SK-N-SH (cell line): ENCODE data around the gene COMT. TPM values are rescaled to one million over a fixed set of nuclear protein-coding genes. Genes with fewer than 3 reads are reported as not detected.

Source experiments
- CTCF ChIA-PET: fragments of 300-600, 350-600 bp; formaldehyde crosslinking; extraction: SDS; loops from one replicate; lab custom pipeline; 2021; lab: Yijun Ruan, JAX
- POLR2A ChIA-PET: fragments of 350-600 bp; sonication (Branson Sonifier 250); formaldehyde crosslinking; extraction: SDS; loops from one replicate; lab custom pipeline; 2020; ENCODE audit warnings: antibody characterized with exemption, inconsistent platforms; lab: Yijun Ruan, JAX
- DNase-seq: peaks from one replicate; pipeline ENCODE4 v3.0.0; 2012
- H2AFZ ChIP-seq: fragments of 200-600 bp; sonication (generic); 2 replicates; pipeline ENCODE4 v1.8.1; 2016; ENCODE audit warnings: antibody characterized with exemption, mild to moderate bottlenecking, low read depth
- H3F3A ChIP-seq: fragments of 200-600 bp; sonication (generic); replicated peaks from 2 replicates; pipeline ENCODE3; 2016; ENCODE audit warnings: antibody characterized with exemption, mild to moderate bottlenecking; ENCODE audit not compliant: insufficient read depth
- H3K27ac ChIP-seq, 2 experiments: fragments of 200-500 bp in 1 of 2; fragments of 200-600 bp in 1 of 2; sonication (Bioruptor generic) in 1 of 2; sonication (generic), shearing (Covaris generic) in 1 of 2; 2 replicates each; pipeline versions ENCODE4 v1.5.1 to v1.6.1; 2014 to 2016; ENCODE audit warnings: low read depth in 2 of 2, inconsistent platforms in 1 of 2, low read length in 1 of 2, mild to moderate bottlenecking in 1 of 2, mixed read lengths in 1 of 2
- H3K27me3 ChIP-seq: fragments of 200-600 bp; sonication (generic), shearing (Covaris generic); 2 replicates; pipeline ENCODE4 v1.6.1; 2016; ENCODE audit warnings: mixed run types; ENCODE audit not compliant: insufficient read depth
- H3K36me3 ChIP-seq, 2 experiments: fragments of 200-500 bp in 1 of 2; fragments of 200-600 bp in 1 of 2; sonication (Bioruptor generic) in 1 of 2; sonication (generic) in 1 of 2; replicated peaks in 1 of 2; 2 replicates each; pipeline versions ENCODE3 to v1.5.1; 2014 to 2016; ENCODE audit warnings: low read length in 1 of 2, mild to moderate bottlenecking in 1 of 2; ENCODE audit not compliant: insufficient read depth in 2 of 2, control insufficient read depth in 1 of 2
- H3K4me1 ChIP-seq, 2 experiments: fragments of 200-500 bp in 1 of 2; fragments of 200-600 bp in 1 of 2; sonication (Bioruptor generic) in 1 of 2; sonication (generic), shearing (Covaris generic) in 1 of 2; 2 replicates each; pipeline versions ENCODE4 v1.5.1 to v1.6.1; 2014 to 2016; ENCODE audit warnings: low read depth in 1 of 2, low read length in 1 of 2, mixed run types in 1 of 2; ENCODE audit not compliant: insufficient read depth in 2 of 2, control insufficient read depth in 1 of 2
- H3K4me2 ChIP-seq: fragments of 200-600 bp; sonication (generic), shearing (Covaris generic); 2 replicates; pipeline ENCODE4 v1.6.1; 2017; ENCODE audit warnings: mixed run types
- H3K4me3 ChIP-seq, 2 experiments: fragments of 200-500 bp in 1 of 2; fragments of 200-600 bp in 1 of 2; sonication (Bioruptor generic) in 1 of 2; sonication (generic), shearing (Covaris generic) in 1 of 2; 2 replicates each; pipeline versions ENCODE4 v1.5.1 to v1.8.1; 2014 to 2016; ENCODE audit warnings: low read depth in 2 of 2, inconsistent platforms in 1 of 2, low read length in 1 of 2, mild to moderate bottlenecking in 1 of 2, mixed read lengths in 1 of 2, moderate library complexity in 1 of 2
- H3K79me2 ChIP-seq: fragments of 200-600 bp; sonication (generic); 2 replicates; pipeline ENCODE4 v1.8.1; 2017; ENCODE audit warnings: mild to moderate bottlenecking; ENCODE audit not compliant: insufficient read depth
- H3K9ac ChIP-seq: fragments of 200-600 bp; sonication (generic); 2 replicates; pipeline ENCODE4 v1.6.1; 2017; ENCODE audit warnings: mixed run types
- H3K9me2 ChIP-seq: fragments of 200-600 bp; sonication (generic); 2 replicates; pipeline ENCODE4 v1.6.1; 2017; ENCODE audit warnings: mixed run types
- H3K9me3 ChIP-seq: fragments of 200-600 bp; sonication (generic); 2 replicates; pipeline ENCODE4 v1.6.1; 2017; ENCODE audit warnings: mixed run types, mild to moderate bottlenecking, moderate library complexity
- H4K20me1 ChIP-seq: fragments of 200-600 bp; sonication (generic); 2 replicates; pipeline ENCODE4 v1.6.1; 2017; ENCODE audit warnings: mild to moderate bottlenecking, mixed run types; ENCODE audit not compliant: insufficient read depth
- CHD2 ChIP-seq: fragments of 150-350 bp; IDR thresholded peaks from 2 replicates; pipeline ENCODE4 v1.6.1; 2018; ENCODE audit warnings: low read length; ENCODE audit not compliant: partially characterized antibody
- CTCF ChIP-seq: fragments of 200-600 bp; sonication (generic); IDR thresholded peaks from 2 replicates; pipeline ENCODE4 v1.6.1; 2017; ENCODE audit warnings: antibody characterized with exemption, mild to moderate bottlenecking, moderate library complexity
- ELF1 ChIP-seq: IDR thresholded peaks from 2 replicates; pipeline ENCODE4 v1.4.0; 2012
- EP300 ChIP-seq, 2 experiments: IDR thresholded peaks; 2 replicates each; pipeline versions ENCODE4 v1.4.0 to v1.6.1; 2012; ENCODE audit warnings: borderline replicate concordance in 1 of 2, low read depth in 1 of 2, low read length in 1 of 2
- FOXJ3 ChIP-seq: sonication (generic); formaldehyde crosslinking; IDR thresholded peaks from 2 replicates; pipeline ENCODE4 v1.5.1; 2020; ENCODE audit warnings: mild to moderate bottlenecking, missing genetic modification reagents
- IRF3 ChIP-seq: fragments of 150-350 bp; IDR thresholded peaks from 2 replicates; pipeline ENCODE4 v1.6.1; 2016; ENCODE audit warnings: mild to moderate bottlenecking, low read depth, low read length
- JUND ChIP-seq: IDR thresholded peaks from 2 replicates; pipeline ENCODE4 v1.4.0; 2012
- RCOR1 ChIP-seq: fragments of 150-350 bp; IDR thresholded peaks from 2 replicates; pipeline ENCODE4 v1.6.1; 2017; ENCODE audit warnings: antibody characterized with exemption, low read length
- RFX5 ChIP-seq: IDR thresholded peaks from 2 replicates; pipeline ENCODE4 v1.6.1; 2012; ENCODE audit warnings: mild to moderate bottlenecking, improper control_type of control experiment, low read length
- USF2 ChIP-seq: fragments of 150-350 bp; IDR thresholded peaks from 2 replicates; pipeline ENCODE4 v1.6.1; 2017; ENCODE audit warnings: antibody characterized with exemption, low read length, low read depth, borderline replicate concordance
- WGBS: methylation state at CpG from one replicate; pipeline ENCODE4 v1.1.6; 2017; ENCODE audit warnings: low lambda C conversion rate; 5-methylcytosine and 5-hydroxymethylcytosine counted together
- polyA plus RNA-seq, 3 experiments: library from polyadenylated mRNA; depleted of rRNA; stranded (reverse); fragments of >200 nt; gene quantifications; 2 replicates each; pipeline ENCODE4 v1.2.3, GENCODE V29; 2012
- TF ChIP-seq, protein P1 (sequence below): IDR thresholded peaks from 2 replicates; pipeline ENCODE4; 2012
- TF ChIP-seq, protein P2 (sequence below): IDR thresholded peaks from 2 replicates; pipeline ENCODE4 v1.4.0; 2012; ENCODE audit warnings: low read depth, borderline replicate concordance

COMT gene
- polyA plus RNA-seq, 1 of the 3 experiments (the other 2 are of a cell fraction) = 343 TPM

DNA sequence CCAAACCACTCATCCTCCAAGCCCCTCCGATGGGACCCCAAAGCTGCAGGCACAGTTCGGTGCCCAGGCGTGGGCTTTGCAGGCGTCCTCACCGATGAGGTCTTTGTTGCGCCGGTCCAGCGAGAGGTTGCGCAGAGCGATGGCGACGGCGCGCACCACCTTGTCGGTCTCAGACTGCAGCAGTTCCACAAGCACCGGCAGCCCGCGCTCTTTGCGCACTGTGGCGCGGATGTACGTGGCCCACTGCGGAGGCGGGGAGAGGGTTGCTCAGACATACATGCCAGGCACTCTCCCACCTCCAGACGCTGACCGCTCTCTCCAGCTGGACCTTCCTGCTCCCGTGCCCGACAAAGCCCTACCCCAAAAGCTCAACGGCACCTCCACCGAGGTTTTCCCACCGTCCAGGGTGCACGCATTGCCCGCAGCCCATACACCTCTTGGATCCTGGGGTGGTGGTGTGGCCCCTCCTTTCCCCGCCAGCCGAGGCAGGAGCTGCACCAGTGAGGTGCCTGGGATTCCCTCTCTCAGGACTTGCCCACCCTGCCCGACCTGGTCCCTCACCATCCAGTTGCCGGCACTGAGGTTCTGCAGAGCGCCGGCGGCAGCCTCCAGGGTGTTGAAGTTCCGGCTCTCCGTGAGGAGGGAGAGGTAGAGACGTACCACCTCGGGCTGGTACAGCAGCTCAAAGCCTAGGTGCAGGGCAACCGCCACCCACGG, 32.1 kb downstream of the COMT start:
- no peaks in the 10 kb centered on the region for H3K9me3 ChIP-seq
- 98% methylated on average over 24 of the region's 46 CpGs for WGBS
- H3K4me3 ChIP-seq = no peak overlapping the region
- no peak for DNase-seq
- peaks cover 4% of the 10 kb centered on the region for H3F3A ChIP-seq
- no peaks in the 10 kb centered on the region for H3K9me2 ChIP-seq
- no peaks in the 10 kb centered on the region for H3K27me3 ChIP-seq
- TF ChIP-seq FOXJ3 (CRISPR knock-in tag) (no peak), JUND (no peak), USF2 (no peak), CTCF (no peak), IRF3 (no peak)
- TF ChIP-seq, protein P1, sequence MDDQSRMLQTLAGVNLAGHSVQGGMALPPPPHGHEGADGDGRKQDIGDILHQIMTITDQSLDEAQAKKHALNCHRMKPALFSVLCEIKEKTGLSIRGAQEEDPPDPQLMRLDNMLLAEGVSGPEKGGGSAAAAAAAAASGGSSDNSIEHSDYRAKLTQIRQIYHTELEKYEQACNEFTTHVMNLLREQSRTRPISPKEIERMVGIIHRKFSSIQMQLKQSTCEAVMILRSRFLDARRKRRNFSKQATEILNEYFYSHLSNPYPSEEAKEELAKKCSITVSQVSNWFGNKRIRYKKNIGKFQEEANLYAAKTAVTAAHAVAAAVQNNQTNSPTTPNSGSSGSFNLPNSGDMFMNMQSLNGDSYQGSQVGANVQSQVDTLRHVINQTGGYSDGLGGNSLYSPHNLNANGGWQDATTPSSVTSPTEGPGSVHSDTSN = no peak
- 0 out of 2 replicates have a peak, but pooled peaks cover 6% of the 10 kb centered on the region for H4K20me1 ChIP-seq
- POLR2A ChIA-PET = interaction anchor here (6.7 kb wide), 1 partner anchor 40 kb away, joined by 63 read pairs; no protein-coding TSS in a partner anchor
- H3K79me2 ChIP-seq = no peaks in the 10 kb centered on the region
- no peak overlapping the region for H3K9ac ChIP-seq
- peaks cover 0 to 31% of the 10 kb centered on the region in 2 experiments; a peak in 1 of 4 replicates for H3K4me1 ChIP-seq
- no peak overlapping the region for H3K4me2 ChIP-seq
- CTCF ChIA-PET = interaction anchor here (0.7 to 16.4 kb wide), 9 partner anchors 10 to 48 kb away, joined by 3 to 501 read pairs (median 4); no protein-coding TSS in a partner anchor
- peaks cover 0 to 50% of the 10 kb centered on the region in 2 experiments for H3K36me3 ChIP-seq
- H2AFZ ChIP-seq = no peak overlapping the region
- H3K27ac ChIP-seq = no peak overlapping the region; a peak in 1 of 4 replicates

- Histone ChIP-seq H3K4me1 (peaks cover 0 to 31% of the 10 kb centered on the region in 2 experiments; a peak in 1 of 4 replicates), H3K27me3 (no peaks in the 10 kb centered on the region), H2AFZ (no peak overlapping the region), H3K4me3 (no peak overlapping the region), H3K4me2 (no peak overlapping the region), H3K27ac (peak overlapping the region in 1 of 2 experiments; percentile 12; a peak in 2 of 4 replicates), H3K9ac (no peak overlapping the region), H3K9me3 (no peaks in the 10 kb centered on the region), H3K9me2 (no peaks in the 10 kb centered on the region), H3F3A (peaks cover 4% of the 10 kb centered on the region), H3K36me3 (peaks cover 0 to 50% of the 10 kb centered on the region in 2 experiments), H3K79me2 (no peaks in the 10 kb centered on the region), H4K20me1 (0 out of 2 replicates have a peak, but pooled peaks cover 6% of the 10 kb centered on the region)
- DNase-seq = peak; percentile 91
- POLR2A ChIA-PET = interaction anchor here (1.0 to 6.7 kb wide), 3 partner anchors 12 to 40 kb away, joined by 5 to 63 read pairs (median 6); no protein-coding TSS in a partner anchor
- 86% methylated on average over 10 of the region's 11 CpGs for WGBS
- CTCF ChIA-PET = interaction anchor here (0.7 to 16.4 kb wide), 9 partner anchors 10 to 110 kb away, joined by 3 to 501 read pairs (median 5); no protein-coding TSS in a partner anchor
- TF ChIP-seq CHD2 (peak; percentile 18), EP300 (IDR thresholded peaks at IDR 0.05; ENCODE audit: borderline replicate concordance in 1 of 2, low read depth in 1 of 2, low read length in 1 of 2) (no peak), IRF3 (no peak), RFX5 (no peak), RCOR1 (peak; percentile 50; the same call in 1 of the 2 replicates), ELF1 (no peak)
- TF ChIP-seq, protein P2, sequence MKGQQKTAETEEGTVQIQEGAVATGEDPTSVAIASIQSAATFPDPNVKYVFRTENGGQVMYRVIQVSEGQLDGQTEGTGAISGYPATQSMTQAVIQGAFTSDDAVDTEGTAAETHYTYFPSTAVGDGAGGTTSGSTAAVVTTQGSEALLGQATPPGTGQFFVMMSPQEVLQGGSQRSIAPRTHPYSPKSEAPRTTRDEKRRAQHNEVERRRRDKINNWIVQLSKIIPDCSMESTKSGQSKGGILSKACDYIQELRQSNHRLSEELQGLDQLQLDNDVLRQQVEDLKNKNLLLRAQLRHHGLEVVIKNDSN = no peak
Measured at GRCh38 chr22:19974268-19974861, 32.8 kb downstream of the COMT start.
